Measurements from ENCODE around the gene POLR2A. TPM values are rescaled to one million over a fixed set of nuclear protein-coding genes. Genes with fewer than 3 reads are reported as not detected.

POLR2A gene
- total and polyA plus RNA-seq, 2 of the 13 experiments (the other 11 are each of a cell fraction or from before 2014, with no cell fraction given): 17.8 to 18.3 TPM

- WGBS (ENCODE audit: low lambda C conversion rate): 40% methylated on average over 9 of the region's 9 CpGs
- in situ Hi-C loops (cut with HindIII; ENCODE audit: extremely low pct_ligation_motif_present, low pct_unique_long_range_greater_than_20kb): no loop called here
Observed at GRCh38 chr17:7541074-7541621, 57.0 kb downstream of the POLR2A start.

GRCh38 chr17:7544911-7545310, 60.7 kb downstream of the POLR2A start:
- Histone ChIP-seq H3K9me3 (ENCODE audit: low read length) (no peaks in the 10 kb centered on the region), H3K4me1 (ENCODE audit: insufficient read depth, low read length) (peaks cover 64% of the 10 kb centered on the region), H3K4me3 (replicated peaks in 1 of 3; ENCODE audit: insufficient read depth in 1 of 3, low read depth in 2 of 3, low read length in 3 of 3) (no peak overlapping the region), H3K4me2 (ENCODE audit: low read depth, low read length) (no peak overlapping the region), H3K36me3 (replicated peaks in 1 of 2; ENCODE audit: control insufficient read depth in 1 of 2, insufficient read depth in 2 of 2, low read length in 2 of 2) (no peaks in the 10 kb centered on the region), H3K79me2 (ENCODE audit: insufficient read depth, low read length) (no peaks in the 10 kb centered on the region), H3K27ac (ENCODE audit: extremely low read length, insufficient read depth, low read length) (no peak overlapping the region), H3K27me3 (ENCODE audit: control insufficient read depth in 1 of 2, insufficient read depth in 2 of 2, low read length in 2 of 2) (peaks cover 0 to 10% of the 10 kb centered on the region in 2 experiments; a peak in 4 of 5 replicates), H3K9ac (ENCODE audit: insufficient read depth, low read depth, low read length) (no peak overlapping the region), H2AFZ (ENCODE audit: low read length) (no peak overlapping the region), H4K20me1 (ENCODE audit: insufficient read depth, low read length) (no peaks in the 10 kb centered on the region)
- no peak for FAIRE-seq
- intact Hi-C loops (cut with micrococcal nuclease; ENCODE audit: unreplicated experiment): no loop called here
- 44% methylated on average over 6 of the region's 6 CpGs for WGBS (ENCODE audit: low lambda C conversion rate)
- TF ChIP-seq SIX4 (CRISPR knock-in tag; IDR thresholded peaks at IDR 0.05) (no peak), RARA (CRISPR knock-in tag; IDR thresholded peaks at IDR 0.05) (no peak), SRSF1 (optimal IDR thresholded peaks at IDR 0.05; ENCODE audit: low read depth, low read length) (no peak), ZNF703 (CRISPR knock-in tag; IDR thresholded peaks at IDR 0.05; ENCODE audit: borderline replicate concordance) (no peak), BCL3 (CRISPR knock-in tag; IDR thresholded peaks at IDR 0.05) (no peak), MED8 (CRISPR knock-in tag; IDR thresholded peaks at IDR 0.05; ENCODE audit: insufficient replicate concordance) (no peak), FOXK2 (IDR thresholded peaks at IDR 0.05) (no peak), FOXM1 (CRISPR knock-in tag; IDR thresholded peaks at IDR 0.05) (no peak)
- ChIA-PET POLR2A (no interaction called here), CTCF (ENCODE audit: low intra/inter-chr PET ratio, low total read pairs) (interaction anchor here (1.3 kb wide), 1 partner anchor 15 kb away, joined by 3 read pairs; no protein-coding TSS in a partner anchor)
- no TSS peak for BruUV-seq (replicated peaks)
- no peak for DNase-seq (ENCODE audit: low spot score)
- ATAC-seq: no peak
- in situ Hi-C loops (cut with HindIII; ENCODE audit: extremely low pct_ligation_motif_present, low pct_unique_long_range_greater_than_20kb): no loop called here

More at GRCh38 chr17:7541074-7541621, 57.0 kb downstream of the POLR2A start:
- Histone ChIP-seq H3K9ac (ENCODE audit: insufficient read depth, low read depth, low read length) (no peak overlapping the region), H3K9me3 (ENCODE audit: low read length) (peaks cover 15% of the 10 kb centered on the region), H3K27me3 (ENCODE audit: control insufficient read depth in 1 of 2, insufficient read depth in 2 of 2, low read length in 2 of 2) (peaks cover 0 to 10% of the 10 kb centered on the region in 2 experiments; a peak in 4 of 5 replicates), H3K4me2 (ENCODE audit: low read depth, low read length) (no peak overlapping the region), H3K79me2 (ENCODE audit: insufficient read depth, low read length) (no peaks in the 10 kb centered on the region), H3K4me1 (ENCODE audit: insufficient read depth, low read length) (peaks cover 52% of the 10 kb centered on the region), H3K4me3 (replicated peaks in 1 of 3; ENCODE audit: insufficient read depth in 1 of 3, low read depth in 2 of 3, low read length in 3 of 3) (no peak overlapping the region), H4K20me1 (ENCODE audit: insufficient read depth, low read length) (no peaks in the 10 kb centered on the region), H3K36me3 (replicated peaks in 1 of 2; ENCODE audit: control insufficient read depth in 1 of 2, insufficient read depth in 2 of 2, low read length in 2 of 2) (no peaks in the 10 kb centered on the region), H2AFZ (ENCODE audit: low read length) (no peak overlapping the region), H3K27ac (ENCODE audit: extremely low read length, insufficient read depth, low read length) (no peak overlapping the region)
- intact Hi-C loops (cut with micrococcal nuclease; ENCODE audit: unreplicated experiment): no loop called here
- peak; percentile 57 for ATAC-seq
- ChIA-PET POLR2A (interaction anchor here (1.5 kb wide), 1 partner anchor 17 kb away, joined by 3 read pairs; the partner anchor contains the start of gene TNFSF13), CTCF (ENCODE audit: low intra/inter-chr PET ratio, low total read pairs) (no interaction called here)
- no TSS peak for BruUV-seq (replicated peaks)
- DNase-seq (ENCODE audit: low spot score): no peak
- FAIRE-seq: no peak
- TF ChIP-seq GATAD2A (CRISPR knock-in tag; IDR thresholded peaks at IDR 0.05) (0 out of 2 replicates have a peak, but pooled peaks have one; percentile 27), FOXP1 (IDR thresholded peaks at IDR 0.05) (no peak), FOXP1 (CRISPR knock-in tag; IDR thresholded peaks at IDR 0.05) (peak; percentile 63), ZNF691 (CRISPR knock-in tag; IDR thresholded peaks at IDR 0.05; ENCODE audit: borderline replicate concordance, low read depth) (no peak), ZNF652 (CRISPR knock-in tag; IDR thresholded peaks at IDR 0.05; ENCODE audit: borderline replicate concordance, low read depth) (peak; percentile 81), NCOA2 (CRISPR knock-in tag; IDR thresholded peaks at IDR 0.05) (no peak), ZBTB1 (CRISPR knock-in tag; IDR thresholded peaks at IDR 0.05; ENCODE audit: borderline replicate concordance) (0 out of 2 replicates have a peak, but pooled peaks have one; percentile 49)

Data from HepG2 (cell line).